Measurements from ENCODE around the gene GRIA2. TPM values are rescaled to one million over a fixed set of nuclear protein-coding genes. Genes with fewer than 3 reads are reported as not detected.

GRIA2 gene
- total RNA-seq, 1 donor from 2014 or later: 12.0 TPM

GRCh38 chr4:157372154-157372553, 151.6 kb downstream of the GRIA2 start:
- H3K9me3 Mint-ChIP-seq: no peaks in the 10 kb centered on the region
- no peak overlapping the region for H3K4me3 Mint-ChIP-seq
- no peaks in the 10 kb centered on the region for H3K36me3 Mint-ChIP-seq
- H3K4me1 Mint-ChIP-seq (ENCODE audit: unreplicated experiment): no peaks in the 10 kb centered on the region
- no peak for DNase-seq (ENCODE audit: extremely low spot score, unreplicated experiment)
- no peak overlapping the region for H3K27ac Mint-ChIP-seq
- TF ChIP-seq, protein P1, sequence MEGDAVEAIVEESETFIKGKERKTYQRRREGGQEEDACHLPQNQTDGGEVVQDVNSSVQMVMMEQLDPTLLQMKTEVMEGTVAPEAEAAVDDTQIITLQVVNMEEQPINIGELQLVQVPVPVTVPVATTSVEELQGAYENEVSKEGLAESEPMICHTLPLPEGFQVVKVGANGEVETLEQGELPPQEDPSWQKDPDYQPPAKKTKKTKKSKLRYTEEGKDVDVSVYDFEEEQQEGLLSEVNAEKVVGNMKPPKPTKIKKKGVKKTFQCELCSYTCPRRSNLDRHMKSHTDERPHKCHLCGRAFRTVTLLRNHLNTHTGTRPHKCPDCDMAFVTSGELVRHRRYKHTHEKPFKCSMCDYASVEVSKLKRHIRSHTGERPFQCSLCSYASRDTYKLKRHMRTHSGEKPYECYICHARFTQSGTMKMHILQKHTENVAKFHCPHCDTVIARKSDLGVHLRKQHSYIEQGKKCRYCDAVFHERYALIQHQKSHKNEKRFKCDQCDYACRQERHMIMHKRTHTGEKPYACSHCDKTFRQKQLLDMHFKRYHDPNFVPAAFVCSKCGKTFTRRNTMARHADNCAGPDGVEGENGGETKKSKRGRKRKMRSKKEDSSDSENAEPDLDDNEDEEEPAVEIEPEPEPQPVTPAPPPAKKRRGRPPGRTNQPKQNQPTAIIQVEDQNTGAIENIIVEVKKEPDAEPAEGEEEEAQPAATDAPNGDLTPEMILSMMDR (conservative IDR thresholded peaks at IDR 0.05): no peak
- H3K27me3 Mint-ChIP-seq: no peaks in the 10 kb centered on the region

- Mint-ChIP-seq H3K4me1 (ENCODE audit: unreplicated experiment) (no peaks in the 10 kb centered on the region), H3K9me3 (no peaks in the 10 kb centered on the region), H3K27ac (no peak overlapping the region), H3K36me3 (no peaks in the 10 kb centered on the region), H3K27me3 (no peaks in the 10 kb centered on the region), H3K4me3 (no peak overlapping the region)
- no peak for DNase-seq (ENCODE audit: extremely low spot score, unreplicated experiment)
- TF ChIP-seq, protein P1 (conservative IDR thresholded peaks at IDR 0.05): no peak
Measured at GRCh38 chr4:157372567-157372966, 152.0 kb downstream of the GRIA2 start.

GRCh38 chr4:157389741-157390140, 169.2 kb downstream of the GRIA2 start:
- no peak overlapping the region for H3K4me3 Mint-ChIP-seq
- no peaks in the 10 kb centered on the region for H3K9me3 Mint-ChIP-seq
- H3K27ac Mint-ChIP-seq: no peak overlapping the region
- no peak for DNase-seq (ENCODE audit: extremely low spot score, unreplicated experiment)
- TF ChIP-seq, protein P1 (conservative IDR thresholded peaks at IDR 0.05): no peak
- H3K36me3 Mint-ChIP-seq: no peaks in the 10 kb centered on the region
- H3K4me1 Mint-ChIP-seq (ENCODE audit: unreplicated experiment): peaks cover 4% of the 10 kb centered on the region
- H3K27me3 Mint-ChIP-seq: no peaks in the 10 kb centered on the region

- Mint-ChIP-seq H3K36me3 (no peaks in the 10 kb centered on the region), H3K27ac (no peak overlapping the region), H3K4me3 (no peak overlapping the region), H3K4me1 (ENCODE audit: unreplicated experiment) (no peaks in the 10 kb centered on the region), H3K27me3 (no peaks in the 10 kb centered on the region), H3K9me3 (no peaks in the 10 kb centered on the region)
- no peak for DNase-seq (ENCODE audit: extremely low spot score, unreplicated experiment)
- TF ChIP-seq, protein P1 (conservative IDR thresholded peaks at IDR 0.05): no peak
Measured at GRCh38 chr4:157405070-157405469, 184.5 kb downstream of the GRIA2 start.

Other genes starting within 250 kb of the GRIA2 start
- 18.1 and 39.9 TPM in 2 replicates for gene PDGFC, start 248.9 kb upstream of the GRIA2 start, total RNA-seq (ENCODE audit: low replicate concordance)
- 5.0 and 5.2 TPM in 2 replicates for gene GLRB, start 144.6 kb upstream of the GRIA2 start, total RNA-seq (ENCODE audit: low replicate concordance)